ENCODE data around the gene TMEM219. TPM values are rescaled to one million over a fixed set of nuclear protein-coding genes. Genes with fewer than 3 reads are reported as not detected.
"Not testable (repeated sequence)": the region's sequence is repeated elsewhere in the genome, so short reads cannot be mapped to it uniquely, and the experiment has no call there.

The TMEM219 gene
- polyA plus RNA-seq, 3 donors: 98.3 to 120 (median 107) TPM

DNA sequence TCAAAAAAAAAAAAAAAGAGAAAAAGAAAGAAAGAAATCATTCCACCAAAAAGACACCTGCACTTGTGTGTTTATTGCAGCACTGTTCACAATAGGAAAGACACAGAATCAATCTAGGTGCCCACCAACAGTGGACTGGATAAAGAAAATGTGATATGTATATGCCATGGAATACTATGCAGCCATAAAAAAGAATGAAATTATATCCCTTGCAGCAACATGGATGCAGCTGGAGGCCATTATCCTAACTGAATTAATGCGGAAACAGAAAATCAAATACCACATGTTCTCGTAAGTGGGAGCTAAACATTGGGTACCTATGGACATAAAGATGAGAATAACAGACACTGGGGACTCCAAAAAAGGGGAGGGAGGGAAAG is 55.4 kb downstream of the TMEM219 start:
- no peak for DNase-seq (ENCODE audit: extremely low read depth in 1 of 11, low read depth in 9 of 11, low spot score in 4 of 11)

DNA sequence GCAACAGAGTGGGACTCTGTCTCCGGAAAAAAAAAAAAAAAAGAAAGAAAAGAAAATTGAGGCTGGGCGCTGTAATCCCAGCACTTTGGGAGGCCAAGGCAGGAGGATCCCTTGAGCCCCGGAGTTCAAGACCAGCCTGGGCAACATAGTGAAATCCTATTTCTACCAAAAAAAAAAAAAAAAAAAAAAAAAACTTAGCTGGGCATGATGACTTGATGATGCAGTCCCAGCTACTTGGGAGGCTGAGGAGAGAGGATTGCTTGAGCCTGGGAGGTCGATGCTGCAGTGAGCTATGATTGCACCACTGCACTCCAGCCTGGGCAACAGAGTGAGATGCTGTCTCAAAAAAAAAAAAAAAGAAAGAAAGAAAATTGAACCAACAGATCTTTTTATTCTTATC is 56.1 kb downstream of the TMEM219 start:
- not testable (repeated sequence) for DNase-seq (ENCODE audit: extremely low read depth in 1 of 11, low read depth in 9 of 11, low spot score in 4 of 11)

GRCh38 chr16:30018731-30019158 is 56.9 kb downstream of the TMEM219 start:
- DNase-seq (ENCODE audit: extremely low read depth in 1 of 11, low read depth in 9 of 11, low spot score in 4 of 11): no peak

Other genes starting within 250 kb of the TMEM219 start
- under 1 TPM; 0.14 to 0.29 (median 0.26) TPM for gene C16orf54, start 216.1 kb upstream of the TMEM219 start, polyA plus RNA-seq (ENCODE audit: insufficient read length in 3 of 3)
- under 1 TPM in 1 of 3 donors, not detected in 2; 0.09 TPM for gene ZG16, start 183.8 kb upstream of the TMEM219 start, polyA plus RNA-seq (ENCODE audit: insufficient read length in 3 of 3)
- gene KIF22, start 171.3 kb upstream of the TMEM219 start, polyA plus RNA-seq (ENCODE audit: insufficient read length in 3 of 3): 10 to 100 TPM; 63.8 to 78.5 (median 71.9) TPM
- gene MAZ, start 155.6 kb upstream of the TMEM219 start, polyA plus RNA-seq (ENCODE audit: insufficient read length in 3 of 3): 100 to 1,000 TPM; 299 to 379 (median 301) TPM
- 10 to 100 TPM; 13.3 to 27.2 (median 18.1) TPM for gene PRRT2, start 149.9 kb upstream of the TMEM219 start, polyA plus RNA-seq (ENCODE audit: insufficient read length in 3 of 3)
- gene PAGR1, start 145.9 kb upstream of the TMEM219 start, polyA plus RNA-seq (ENCODE audit: insufficient read length in 3 of 3): 10 to 100 TPM; 30.9 to 48.0 (median 42.0) TPM
- gene MVP, start 141.6 kb upstream of the TMEM219 start, polyA plus RNA-seq (ENCODE audit: insufficient read length in 3 of 3): 10 to 100 TPM; 13.6 to 29.9 (median 14.0) TPM
- 100 to 1,000 TPM in 2 of 3 donors, 10 to 100 TPM in 1; 83.8 to 110 (median 108) TPM for gene CDIPT, start 98.9 kb upstream of the TMEM219 start, polyA plus RNA-seq (ENCODE audit: insufficient read length in 3 of 3)
- gene SEZ6L2, start 62.5 kb upstream of the TMEM219 start, polyA plus RNA-seq (ENCODE audit: insufficient read length in 3 of 3): 10 to 100 TPM in 2 of 3 donors, 1 to 10 TPM in 1; 8.2 to 12.5 (median 12.4) TPM
- 1 to 10 TPM in 1 of 3 donors, under 1 TPM in 2; 0.47 to 1.3 (median 0.80) TPM for gene ASPHD1, start 61.6 kb upstream of the TMEM219 start, polyA plus RNA-seq (ENCODE audit: insufficient read length in 3 of 3)
- gene KCTD13, start 35.9 kb upstream of the TMEM219 start, polyA plus RNA-seq (ENCODE audit: insufficient read length in 3 of 3): 10 to 100 TPM; 15.2 to 31.7 (median 16.6) TPM
- gene TAOK2, start 11.8 kb downstream of the TMEM219 start, polyA plus RNA-seq (ENCODE audit: insufficient read length in 3 of 3): 10 to 100 TPM; 38.0 to 54.0 (median 52.6) TPM
- 10 to 100 TPM; 16.4 to 22.1 (median 19.3) TPM for gene HIRIP3, start 33.5 kb downstream of the TMEM219 start, polyA plus RNA-seq (ENCODE audit: insufficient read length in 3 of 3)
- gene INO80E, start 34.2 kb downstream of the TMEM219 start, polyA plus RNA-seq (ENCODE audit: insufficient read length in 3 of 3): 10 to 100 TPM; 42.4 to 64.5 (median 53.7) TPM
- gene DOC2A, start 48.9 kb downstream of the TMEM219 start, polyA plus RNA-seq (ENCODE audit: insufficient read length in 3 of 3): 1 to 10 TPM; 2.2 to 5.2 (median 2.5) TPM
- gene C16orf92, start 61.1 kb downstream of the TMEM219 start, polyA plus RNA-seq (ENCODE audit: insufficient read length in 3 of 3): not detected
- gene TLCD3B, start 69.2 kb downstream of the TMEM219 start, polyA plus RNA-seq (ENCODE audit: insufficient read length in 3 of 3): 1 to 10 TPM in 2 of 3 donors, under 1 TPM in 1; 0.65 to 1.8 (median 1.3) TPM
- 100 to 1,000 TPM; 472 to 699 (median 578) TPM for gene ALDOA, start 103.7 kb downstream of the TMEM219 start, polyA plus RNA-seq (ENCODE audit: insufficient read length in 3 of 3)
- gene PPP4C, start 113.9 kb downstream of the TMEM219 start, polyA plus RNA-seq (ENCODE audit: insufficient read length in 3 of 3): 100 to 1,000 TPM in 1 of 3 donors, 10 to 100 TPM in 2; 82.7 to 112 (median 88.1) TPM
- 1 to 10 TPM; 1.1 to 1.7 (median 1.5) TPM for gene TBX6, start 129.8 kb downstream of the TMEM219 start, polyA plus RNA-seq (ENCODE audit: insufficient read length in 3 of 3)
- 10 to 100 TPM; 43.9 to 79.8 (median 55.5) TPM for gene YPEL3, start 134.1 kb downstream of the TMEM219 start, polyA plus RNA-seq (ENCODE audit: insufficient read length in 3 of 3)
- 10 to 100 TPM; 11.3 to 14.0 (median 12.6) TPM for gene GDPD3, start 151.5 kb downstream of the TMEM219 start, polyA plus RNA-seq (ENCODE audit: insufficient read length in 3 of 3)
- gene MAPK3, start 161.1 kb downstream of the TMEM219 start, polyA plus RNA-seq (ENCODE audit: insufficient read length in 3 of 3): 10 to 100 TPM; 79.3 to 90.0 (median 82.7) TPM
- gene CORO1A, start 221.5 kb downstream of the TMEM219 start, polyA plus RNA-seq (ENCODE audit: insufficient read length in 3 of 3): 10 to 100 TPM in 1 of 3 donors, 1 to 10 TPM in 2; 5.3 to 16.6 (median 8.6) TPM
- gene BOLA2B, start 231.6 kb downstream of the TMEM219 start, polyA plus RNA-seq (ENCODE audit: insufficient read length in 3 of 3): 10 to 100 TPM; 26.0 to 39.1 (median 36.5) TPM
- gene SLX1A, start 231.8 kb downstream of the TMEM219 start, polyA plus RNA-seq (ENCODE audit: insufficient read length in 3 of 3): 10 to 100 TPM; 22.3 to 39.8 (median 23.1) TPM
- gene SULT1A3, start 237.2 kb downstream of the TMEM219 start, polyA plus RNA-seq (ENCODE audit: insufficient read length in 3 of 3): 10 to 100 TPM in 2 of 3 donors, 1 to 10 TPM in 1; 5.9 to 17.5 (median 10.7) TPM

All from renal cortex interstitium (tissue), 11 donors.